Aorta (tissue), 5 donors: ENCODE measurements around the gene FA2H. TPM values are rescaled to one million over a fixed set of nuclear protein-coding genes. Genes with fewer than 3 reads are reported as not detected.

Source experiments
- ATAC-seq: fragments of 200-7000 bp; cut with Tn5 transposase; one replicate; pipeline ENCODE4 v1.9.1; 2022; ENCODE audit warnings: moderate library complexity; ENCODE audit not compliant: low FRiP score
- DNase-seq, 2 donors: peaks; one replicate each; pipeline ENCODE4 v3.0.0-alpha.2; 2020
- H3K27ac ChIP-seq, 2 donors: one replicate each; pipeline ENCODE4 v1.5.1; 2013; ENCODE audit warnings: low read length in 2 of 2, mild to moderate bottlenecking in 2 of 2, moderate library complexity in 2 of 2, control low read depth in 1 of 2, inconsistent platforms in 1 of 2, low read depth in 1 of 2
- H3K27me3 ChIP-seq, 2 donors: one replicate each; pipeline ENCODE4 v1.6.1; 2013; ENCODE audit warnings: control low read depth in 1 of 2, low read length in 1 of 2, mild to moderate bottlenecking in 1 of 2, moderate library complexity in 1 of 2; ENCODE audit not compliant: insufficient read depth in 2 of 2, control insufficient read depth in 1 of 2
- H3K36me3 ChIP-seq, 2 donors: one replicate each; pipeline ENCODE4 v1.6.1; 2013; ENCODE audit warnings: control low read depth in 1 of 2, low read length in 1 of 2, mild to moderate bottlenecking in 1 of 2; ENCODE audit not compliant: insufficient read depth in 2 of 2, control insufficient read depth in 1 of 2
- H3K4me1 ChIP-seq, 2 donors: one replicate each; pipeline ENCODE4 v1.6.1; 2013; ENCODE audit warnings: low read length in 2 of 2, control low read depth in 1 of 2, mild to moderate bottlenecking in 1 of 2, moderate library complexity in 1 of 2; ENCODE audit not compliant: insufficient read depth in 2 of 2, control insufficient read depth in 1 of 2
- H3K4me3 ChIP-seq, 2 donors: one replicate each; pipeline ENCODE4 v1.5.1; 2013; ENCODE audit warnings: low read length in 2 of 2, control low read depth in 1 of 2, mild to moderate bottlenecking in 1 of 2
- H3K9me3 ChIP-seq: one replicate; pipeline ENCODE4 v1.6.1; 2013; ENCODE audit warnings: mild to moderate bottlenecking, low read length; ENCODE audit not compliant: control insufficient read depth
- WGBS, 2 donors: extraction: QIAGEN DNeasy Blood & Tissue Kit; methylation state at CpG; one replicate each; pipeline ENCODE4 v1.1.7; 2013; 5-methylcytosine and 5-hydroxymethylcytosine counted together
- intact Hi-C, 2 donors: fragments of 100-400 bp; cut with DNase I; formaldehyde crosslinking; loops; one replicate each; pipeline versions ENCODE4 v1.14.2 to v1.15.0; 2022
- polyA plus RNA-seq, 2 donors: library from polyadenylated mRNA; stranded (reverse); fragments of 200-250 nt; gene quantifications; one replicate each; pipeline ENCODE4 v1.2.3, GENCODE V29; 2013
- total RNA-seq, 2 donors: library from RNA; stranded (reverse); fragmentation: NEBNext Ultra II Directional; extraction: Animal tissue kit (Norgen Biotek cat#: 25700); gene quantifications; one replicate each; pipeline ENCODE4 v1.2.1, GENCODE V29; 2021
- donor health status: healthy with polysubstance abuse.
- donor health status: Bipolar disorder and iron deficiency.
- donor health status: DM: no; HTN: no; CAD: no.
- donor health status: DM: no; HTN: no; CAD: no.
- donor health status: DM: yes; HTN: yes; CAD: no.

The FA2H gene
- total and polyA plus RNA-seq, 4 donors: 0.49 to 1.9 (median 0.54) TPM; not detected in 1

GRCh38 chr16:74700116-74700437 lies 74.5 kb downstream of the FA2H start:
- Histone ChIP-seq H3K9me3 (no peaks in the 10 kb centered on the region), H3K4me3 (peak overlapping the region; percentile 75 to 76), H3K27ac (peak overlapping the region in 1 of 2 donors; percentile 61), H3K27me3 (no peaks in the 10 kb centered on the region), H3K4me1 (no peaks in the 10 kb centered on the region), H3K36me3 (no peaks in the 10 kb centered on the region)
- DNase-seq: peak; percentile 54 to 77
- 1 to 2% methylated on average over 15 to 16 of the region's 16 CpGs for WGBS, 2 donors
- intact Hi-C loops: no loop called here
- ATAC-seq: peak; percentile 66

GRCh38 chr16:74699666-74700065 lies 75.0 kb downstream of the FA2H start:
- no peak for ATAC-seq
- Histone ChIP-seq H3K4me3 (peak overlapping the region; percentile 75 to 76), H3K27me3 (no peaks in the 10 kb centered on the region), H3K9me3 (no peaks in the 10 kb centered on the region), H3K36me3 (no peaks in the 10 kb centered on the region), H3K4me1 (no peaks in the 10 kb centered on the region), H3K27ac (no peak overlapping the region)
- intact Hi-C loops: no loop called here
- no peak for DNase-seq
- 73 to 79% methylated on average over 4 of the region's 4 CpGs for WGBS, 2 donors

DNA sequence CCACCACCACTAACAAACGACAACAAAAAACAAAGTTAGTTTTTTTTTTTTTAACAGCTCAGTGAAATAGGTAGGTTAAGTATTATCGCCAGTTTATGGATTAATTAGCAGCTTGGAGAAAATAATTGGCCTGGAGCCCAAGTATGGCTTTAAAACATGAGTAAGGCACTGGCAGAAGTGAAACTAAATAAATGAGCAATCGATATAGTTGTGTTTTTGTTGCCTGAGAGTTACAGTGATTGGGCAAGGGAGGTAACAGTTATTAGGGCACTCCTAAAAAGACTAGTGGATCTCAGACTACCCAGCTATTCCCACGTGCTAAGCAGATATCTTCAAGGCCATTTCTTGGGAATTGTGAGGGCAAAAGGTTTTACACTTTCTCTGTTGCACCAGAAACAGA lies 76.4 kb downstream of the FA2H start:
- Histone ChIP-seq H3K9me3 (no peaks in the 10 kb centered on the region), H3K27ac (no peak overlapping the region), H3K4me1 (no peaks in the 10 kb centered on the region), H3K4me3 (no peak overlapping the region), H3K27me3 (no peaks in the 10 kb centered on the region), H3K36me3 (no peaks in the 10 kb centered on the region)
- ATAC-seq (no peak), DNase-seq (no peak)
- intact Hi-C loops: no loop called here
- 78 to 79% methylated on average over 4 of the region's 4 CpGs for WGBS, 2 donors

DNA sequence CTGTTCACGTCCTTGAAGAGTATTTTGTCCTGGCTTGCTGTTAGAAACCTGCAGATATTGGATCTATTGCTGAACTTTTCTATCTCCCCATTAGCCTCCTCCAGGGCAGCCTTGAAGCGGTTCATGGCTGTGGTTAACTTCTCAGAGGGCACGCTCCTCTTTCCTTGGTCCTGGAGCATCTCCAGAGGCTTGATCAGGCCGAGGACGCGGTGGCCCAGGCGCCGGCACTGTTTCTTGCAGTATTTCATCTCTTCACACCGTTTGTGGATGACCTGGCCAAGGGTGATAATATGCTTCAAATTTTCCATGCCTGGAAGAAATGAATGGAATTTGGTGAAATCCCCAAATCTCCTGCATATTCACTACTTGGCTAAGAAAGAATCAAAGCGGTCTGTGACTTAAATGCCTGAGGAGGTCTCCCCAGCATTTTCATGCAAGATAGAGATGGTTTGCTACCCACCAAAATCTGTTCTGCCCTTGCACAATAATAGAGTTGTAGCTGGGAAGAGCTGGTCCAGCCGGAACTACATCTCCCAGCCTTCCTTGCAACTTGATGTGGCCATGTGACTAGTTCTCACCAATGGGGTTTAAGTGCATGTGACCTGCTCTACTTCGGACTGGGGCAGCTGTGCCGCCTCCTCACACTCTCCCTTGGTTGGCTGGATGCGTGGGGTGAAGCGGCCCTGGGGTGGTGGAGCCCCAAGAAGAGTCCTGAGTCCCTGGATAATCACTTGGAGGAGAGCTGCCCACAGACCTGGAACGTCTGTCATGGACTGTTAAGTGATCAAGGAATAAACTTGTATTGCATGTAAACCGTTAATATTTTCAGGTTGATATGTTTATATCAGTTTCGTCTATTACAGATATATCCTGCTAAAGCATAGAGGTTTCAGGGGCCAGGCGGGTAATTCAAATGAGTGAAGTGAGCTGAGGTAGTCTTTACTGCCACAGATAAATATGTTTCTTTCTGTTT lies 78.9 kb downstream of the FA2H start:
- H3K36me3 ChIP-seq: no peaks in the 10 kb centered on the region
- intact Hi-C loops: no loop called here
- ATAC-seq (peak; percentile 95), DNase-seq (peak; percentile 85 to 86)
- H3K4me3 ChIP-seq: peak overlapping the region; percentile 16 to 35
- no peaks in the 10 kb centered on the region for H3K4me1 ChIP-seq
- H3K9me3 ChIP-seq: no peaks in the 10 kb centered on the region
- H3K27ac ChIP-seq: no peak overlapping the region
- H3K27me3 ChIP-seq: no peaks in the 10 kb centered on the region
- 45 to 51% methylated on average over 19 of the region's 19 CpGs for WGBS, 2 donors

DNA sequence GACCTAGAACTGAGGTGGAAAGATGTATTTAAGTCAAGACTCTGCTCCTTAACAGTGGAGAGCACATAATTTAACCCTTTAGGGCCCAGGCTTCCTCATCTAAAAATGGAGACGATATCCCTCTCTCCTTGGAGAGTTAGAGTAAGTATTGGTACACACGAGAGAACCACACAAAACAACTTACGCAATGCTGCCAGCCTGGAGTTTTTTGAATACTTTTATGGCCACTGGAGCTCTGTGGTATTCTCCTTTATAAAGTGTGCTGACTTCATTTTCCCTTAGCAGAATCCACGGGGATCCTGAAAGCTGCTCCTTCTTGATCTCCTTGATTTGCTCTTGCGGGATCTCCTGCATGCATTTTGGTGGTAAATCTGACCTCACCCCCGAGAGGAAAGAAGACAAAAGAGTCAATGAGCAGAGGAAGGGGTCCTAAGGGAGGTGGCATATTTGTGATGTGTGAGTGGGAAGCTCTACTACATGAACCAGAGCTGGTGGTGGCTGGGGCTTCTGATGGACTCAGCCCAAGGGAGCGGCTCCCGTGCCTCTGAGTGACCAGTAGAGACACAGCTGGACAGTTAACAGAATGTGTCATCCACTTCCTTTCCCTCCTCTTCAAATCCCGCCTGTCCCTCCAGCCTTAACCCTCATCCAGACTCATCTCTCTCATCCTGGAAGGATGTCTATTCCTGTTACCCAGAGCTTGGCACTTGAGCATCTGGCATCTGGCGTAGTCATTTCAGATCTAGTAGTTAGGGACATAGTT lies 83.3 kb downstream of the FA2H start:
- intact Hi-C loops: no loop called here
- no peak for ATAC-seq

GRCh38 chr16:74682556-74682955 lies 92.1 kb downstream of the FA2H start:
- Histone ChIP-seq H3K4me3 (no peak overlapping the region), H3K36me3 (peaks cover 0 to 7% of the 10 kb centered on the region in 2 donors), H3K27me3 (no peaks in the 10 kb centered on the region), H3K27ac (no peak overlapping the region), H3K4me1 (no peaks in the 10 kb centered on the region), H3K9me3 (no peaks in the 10 kb centered on the region)
- no peak for ATAC-seq
- no peak for DNase-seq
- intact Hi-C loops: no loop called here
- 81 to 85% methylated on average over 11 of the region's 11 CpGs for WGBS, 2 donors

More for the DNA sequence above, 83.3 kb downstream of the FA2H start:
- 81 to 84% methylated on average over 10 of the region's 10 CpGs for WGBS, 2 donors
- Histone ChIP-seq H3K4me3 (no peak overlapping the region), H3K9me3 (no peaks in the 10 kb centered on the region), H3K27ac (no peak overlapping the region), H3K4me1 (no peaks in the 10 kb centered on the region), H3K36me3 (no peaks in the 10 kb centered on the region), H3K27me3 (no peaks in the 10 kb centered on the region)
- no peak for DNase-seq

DNA sequence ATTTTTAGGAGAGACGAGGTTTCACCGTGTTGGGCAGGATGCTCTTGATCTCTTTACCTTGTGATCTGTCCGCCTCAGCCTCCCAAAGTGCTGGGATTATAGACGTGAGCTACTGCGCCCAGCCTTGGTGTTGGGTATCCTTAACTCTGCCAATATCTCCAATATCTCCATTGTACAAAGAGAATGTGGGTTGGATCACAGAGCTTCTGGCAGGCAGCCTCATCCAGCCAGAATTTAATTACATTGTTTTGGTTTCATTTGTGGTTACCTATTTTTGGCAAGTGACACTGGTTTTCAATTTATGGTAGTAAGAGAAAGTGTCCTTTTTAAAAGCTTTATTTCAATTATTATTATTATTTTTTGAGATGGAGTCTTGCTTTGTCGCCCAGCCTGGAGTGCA lies 93.9 kb downstream of the FA2H start:
- intact Hi-C loops: no loop called here
- Histone ChIP-seq H3K4me1 (no peaks in the 10 kb centered on the region), H3K27ac (no peak overlapping the region), H3K4me3 (no peak overlapping the region), H3K9me3 (no peaks in the 10 kb centered on the region), H3K27me3 (no peaks in the 10 kb centered on the region), H3K36me3 (peaks cover 0 to 7% of the 10 kb centered on the region in 2 donors)
- ATAC-seq (no peak), DNase-seq (no peak)
- 96% methylated on average over 6 of the region's 6 CpGs for WGBS, 2 donors

DNA sequence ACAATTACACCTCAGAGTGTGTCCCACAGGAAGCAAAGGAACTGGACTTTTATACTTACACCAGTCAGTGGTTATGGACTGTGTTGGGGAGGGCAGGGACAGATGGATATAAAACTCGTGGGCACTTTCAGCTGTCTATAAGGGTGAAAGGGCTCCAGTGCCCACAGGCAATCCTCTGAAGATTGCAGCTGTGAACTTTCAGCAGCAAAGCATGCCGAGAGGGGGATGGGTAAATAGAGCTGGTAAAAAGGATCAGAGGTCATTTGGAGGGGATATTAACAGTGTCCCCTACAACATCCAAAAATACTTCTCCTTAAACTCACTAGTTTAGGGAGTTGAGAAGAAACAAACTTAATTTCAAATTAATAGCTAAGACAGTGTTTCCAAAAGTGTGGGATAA lies 94.6 kb downstream of the FA2H start:
- no peaks in the 10 kb centered on the region for H3K27me3 ChIP-seq
- H3K4me3 ChIP-seq: no peak overlapping the region
- intact Hi-C loops: no loop called here
- DNase-seq (no peak), ATAC-seq (no peak)
- no peaks in the 10 kb centered on the region for H3K4me1 ChIP-seq
- no peak overlapping the region for H3K27ac ChIP-seq
- no peaks in the 10 kb centered on the region for H3K9me3 ChIP-seq
- WGBS, 2 donors: 18 to 39% methylated on average over 2 of the region's 2 CpGs
- peaks cover 0 to 5% of the 10 kb centered on the region in 2 donors for H3K36me3 ChIP-seq
